PC-3 (cell line): Measurements from ENCODE around the gene ZSWIM8. TPM values are rescaled to one million over a fixed set of nuclear protein-coding genes. Genes with fewer than 3 reads are reported as not detected.

Experiments
- ATAC-seq: fragments of 200-7000 bp; cut with Tn5 transposase; 2 replicates; pipeline ENCODE4 v1.9.1; 2020; ENCODE audit warnings: mild to moderate bottlenecking, moderate library complexity
- BruUV-seq: library from RNA; stranded (reverse); fragments of 400-500 nt; replicated peaks from 2 replicates; lab custom pipeline; 2021; lab: Mats Ljungman, UMichigan
- CTCF ChIA-PET: fragments of 300-600 bp; sonication (Branson Sonifier 250); formaldehyde crosslinking; loops from one replicate; lab custom pipeline; 2022; ENCODE audit warnings: antibody characterized with exemption; lab: Charles Lee
- POLR2A ChIA-PET: fragments of 300-600 bp; sonication (Branson Sonifier 250); formaldehyde crosslinking; loops from one replicate; lab custom pipeline; 2022; ENCODE audit warnings: antibody characterized with exemption; ENCODE audit not compliant: unreplicated experiment; lab: Charles Lee
- DNase-seq: peaks from one replicate; pipeline ENCODE4 v3.0.0-alpha.2; 2015
- H2AFZ ChIP-seq: fragments of 300-600 bp; sonication (generic); 2 replicates; pipeline ENCODE4 v1.6.0; 2016; ENCODE audit warnings: antibody characterized with exemption, low read length
- H3F3A ChIP-seq: fragments of 300-600 bp; sonication (generic); one replicate; pipeline ENCODE4 v1.6.0; 2017; ENCODE audit warnings: antibody characterized with exemption, low read length, control low read depth, mild to moderate bottlenecking; ENCODE audit not compliant: unreplicated experiment
- H3K27ac ChIP-seq: fragments of 300-600 bp; sonication (generic); 2 replicates; pipeline ENCODE4 v1.5.1; 2016; ENCODE audit warnings: mild to moderate bottlenecking, low read length
- H3K27me3 ChIP-seq: fragments of 300-600 bp; sonication (generic); 2 replicates; pipeline ENCODE4 v1.6.1; 2016; ENCODE audit warnings: low read length, mixed read lengths
- H3K36me3 ChIP-seq: fragments of 300-600 bp; sonication (generic); 2 replicates; pipeline ENCODE4 v1.6.1; 2016; ENCODE audit warnings: low read depth, mixed run types, low read length, mixed read lengths
- H3K4me1 ChIP-seq: fragments of 300-600 bp; sonication (generic); 2 replicates; pipeline ENCODE4 v1.5.1; 2016; ENCODE audit warnings: low read length; ENCODE audit not compliant: insufficient read depth
- H3K4me2 ChIP-seq: fragments of 300-600 bp; sonication (generic); 2 replicates; pipeline ENCODE4 v1.6.0; 2016; ENCODE audit warnings: low read length
- H3K4me3 ChIP-seq: fragments of 300-600 bp; sonication (generic); 2 replicates; pipeline ENCODE4 v1.5.1; 2016; ENCODE audit warnings: mild to moderate bottlenecking, low read length, mixed read lengths
- H3K79me2 ChIP-seq: fragments of 300-600 bp; sonication (generic); 2 replicates; pipeline ENCODE4 v1.6.1; 2017; ENCODE audit warnings: low read length, mixed read lengths
- H3K9ac ChIP-seq: fragments of 300-600 bp; sonication (generic); 2 replicates; pipeline ENCODE4 v1.6.0; 2016; ENCODE audit warnings: mild to moderate bottlenecking, low read length
- H3K9me2 ChIP-seq: fragments of 300-600 bp; sonication (generic); replicated peaks from 2 replicates; pipeline ENCODE4 v1.6.1; 2016; ENCODE audit warnings: mixed run types, low read length, mixed read lengths
- H3K9me3 ChIP-seq: fragments of 300-600 bp; sonication (generic); 2 replicates; pipeline ENCODE4 v1.6.1; 2016; ENCODE audit warnings: low read length, mixed read lengths
- H4K20me1 ChIP-seq: fragments of 300-600 bp; sonication (generic); 2 replicates; pipeline ENCODE4 v1.6.1; 2016; ENCODE audit warnings: low read length, mixed read lengths
- EZH2 ChIP-seq: fragments of 300-600 bp; sonication (generic); IDR thresholded peaks from one replicate; pipeline ENCODE4 v1.6.1; 2017; ENCODE audit warnings: antibody characterized with exemption, mild to moderate bottlenecking, low read length; ENCODE audit not compliant: unreplicated experiment
- EZH2phosphoT487 ChIP-seq: fragments of 300-600 bp; sonication (generic); IDR thresholded peaks from 2 replicates; pipeline ENCODE4 v1.6.1; 2018; ENCODE audit warnings: mild to moderate bottlenecking, antibody characterized with exemption, low read length, borderline replicate concordance
- intact Hi-C: fragments of 100-400 bp; cut with micrococcal nuclease; formaldehyde crosslinking; loops from 2 replicates; pipeline ENCODE4 v1.9.0; 2023
- total RNA-seq: library from RNA; depleted of rRNA; stranded (reverse); fragments of >200 nt; gene quantifications from 2 replicates; pipeline ENCODE4 v1.2.3, GENCODE V29; 2014
- TF ChIP-seq, protein P1 (sequence below): fragments of 300-600 bp; sonication (generic); conservative IDR thresholded peaks from 2 replicates; pipeline ENCODE4 v1.5.1; 2017; ENCODE audit warnings: antibody characterized with exemption, low read depth, mild to moderate bottlenecking, low read length

The ZSWIM8 gene
- total RNA-seq, 1 experiment from 2014 or later = 152 TPM

DNA sequence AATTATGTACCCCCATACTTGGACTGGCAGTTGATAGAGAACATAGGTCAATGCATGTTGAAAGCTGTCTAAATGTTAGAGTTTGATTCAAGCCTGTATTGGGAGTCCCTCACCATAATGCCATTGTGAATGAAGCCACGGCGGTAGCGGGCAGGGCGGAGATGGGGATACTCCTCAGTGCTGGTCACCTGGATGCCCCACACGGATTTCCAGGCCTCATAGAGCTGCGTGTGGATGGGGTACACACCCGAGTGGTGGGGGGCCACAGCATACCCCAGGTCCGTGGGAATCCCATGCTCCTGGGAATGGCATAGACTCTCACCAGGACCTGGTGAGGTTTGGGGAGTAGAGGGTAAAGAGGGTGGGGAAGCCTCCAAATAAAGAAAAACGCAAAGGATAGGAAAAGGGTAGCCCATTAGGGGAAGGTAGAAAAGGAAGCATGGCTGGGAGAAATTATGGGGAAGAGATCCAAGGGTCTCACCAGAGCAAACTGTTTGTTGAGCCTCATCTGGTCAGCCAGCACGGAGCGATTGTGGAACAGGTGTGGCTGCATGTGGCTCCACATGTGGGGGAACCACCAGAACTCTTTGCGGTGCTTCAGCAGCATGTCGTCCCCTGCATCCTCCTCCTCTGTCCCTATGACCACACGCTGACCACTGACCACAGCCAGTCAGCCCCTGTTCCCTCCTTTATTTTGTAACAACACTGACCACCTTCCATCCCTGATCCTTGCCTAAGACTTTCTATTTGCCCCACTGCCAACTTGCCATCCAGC is 21.0 kb downstream of the ZSWIM8 start:
- ChIA-PET CTCF (no interaction called here), POLR2A (interaction anchor here (0.6 kb wide), 2 partner anchors 10 to 294 kb away, joined by 3 read pairs; no protein-coding TSS in a partner anchor)
- Histone ChIP-seq H3K79me2 (peaks cover 13% of the 10 kb centered on the region), H3K9ac (no peak overlapping the region), H3K36me3 (peaks cover 45% of the 10 kb centered on the region), H3K4me1 (peaks cover 4% of the 10 kb centered on the region), H2AFZ (no peak overlapping the region), H3K4me3 (no peak overlapping the region), H3K9me2 (no peaks in the 10 kb centered on the region), H3K27ac (no peak overlapping the region), H4K20me1 (no peaks in the 10 kb centered on the region), H3F3A (no peaks in the 10 kb centered on the region), H3K27me3 (no peaks in the 10 kb centered on the region), H3K9me3 (no peaks in the 10 kb centered on the region), H3K4me2 (no peak overlapping the region)
- DNase-seq (no peak), ATAC-seq (no peak)
- no TSS peak for BruUV-seq
- intact Hi-C loops = no loop called here
- TF ChIP-seq EZH2 (no peak), EZH2phosphoT487 (no peak)
- TF ChIP-seq, protein P1, sequence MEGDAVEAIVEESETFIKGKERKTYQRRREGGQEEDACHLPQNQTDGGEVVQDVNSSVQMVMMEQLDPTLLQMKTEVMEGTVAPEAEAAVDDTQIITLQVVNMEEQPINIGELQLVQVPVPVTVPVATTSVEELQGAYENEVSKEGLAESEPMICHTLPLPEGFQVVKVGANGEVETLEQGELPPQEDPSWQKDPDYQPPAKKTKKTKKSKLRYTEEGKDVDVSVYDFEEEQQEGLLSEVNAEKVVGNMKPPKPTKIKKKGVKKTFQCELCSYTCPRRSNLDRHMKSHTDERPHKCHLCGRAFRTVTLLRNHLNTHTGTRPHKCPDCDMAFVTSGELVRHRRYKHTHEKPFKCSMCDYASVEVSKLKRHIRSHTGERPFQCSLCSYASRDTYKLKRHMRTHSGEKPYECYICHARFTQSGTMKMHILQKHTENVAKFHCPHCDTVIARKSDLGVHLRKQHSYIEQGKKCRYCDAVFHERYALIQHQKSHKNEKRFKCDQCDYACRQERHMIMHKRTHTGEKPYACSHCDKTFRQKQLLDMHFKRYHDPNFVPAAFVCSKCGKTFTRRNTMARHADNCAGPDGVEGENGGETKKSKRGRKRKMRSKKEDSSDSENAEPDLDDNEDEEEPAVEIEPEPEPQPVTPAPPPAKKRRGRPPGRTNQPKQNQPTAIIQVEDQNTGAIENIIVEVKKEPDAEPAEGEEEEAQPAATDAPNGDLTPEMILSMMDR = no peak

DNA sequence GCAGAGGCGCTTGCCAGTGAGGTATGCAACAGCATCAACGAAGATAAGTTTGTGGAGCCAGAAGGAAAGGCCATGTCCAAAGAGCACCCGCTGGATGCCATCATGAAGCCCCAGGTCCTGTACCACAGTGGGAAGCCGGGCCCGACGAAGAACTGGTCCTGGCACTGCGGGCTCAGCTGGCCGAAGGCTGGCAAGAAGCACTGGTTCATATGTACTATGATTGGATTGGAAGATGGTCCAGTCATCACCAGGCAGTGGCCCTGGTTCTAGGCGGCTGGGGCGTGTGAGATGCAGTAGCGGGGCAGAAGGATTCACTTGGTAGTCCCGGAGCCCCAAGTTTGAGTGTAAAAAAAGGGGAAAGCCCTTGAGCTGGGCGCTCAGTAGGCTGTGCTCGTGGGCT is 22.1 kb downstream of the ZSWIM8 start:
- Histone ChIP-seq H3K9me3 (no peaks in the 10 kb centered on the region), H3K4me1 (peaks cover 4% of the 10 kb centered on the region), H3K9me2 (no peaks in the 10 kb centered on the region), H3K36me3 (peaks cover 34% of the 10 kb centered on the region), H4K20me1 (no peaks in the 10 kb centered on the region), H3K4me2 (no peak overlapping the region), H3K27me3 (no peaks in the 10 kb centered on the region), H3K4me3 (no peak overlapping the region), H3K79me2 (peaks cover 13% of the 10 kb centered on the region), H3F3A (peaks cover 3% of the 10 kb centered on the region), H3K27ac (no peak overlapping the region), H2AFZ (no peak overlapping the region), H3K9ac (no peak overlapping the region)
- DNase-seq (no peak), ATAC-seq (no peak)
- intact Hi-C loops = no loop called here
- TF ChIP-seq EZH2 = no peak
- no peak for TF ChIP-seq EZH2phosphoT487
- TF ChIP-seq, protein P1 = no peak
- CTCF ChIA-PET = no interaction called here
- BruUV-seq = no TSS peak
- POLR2A ChIA-PET = no interaction called here

DNA sequence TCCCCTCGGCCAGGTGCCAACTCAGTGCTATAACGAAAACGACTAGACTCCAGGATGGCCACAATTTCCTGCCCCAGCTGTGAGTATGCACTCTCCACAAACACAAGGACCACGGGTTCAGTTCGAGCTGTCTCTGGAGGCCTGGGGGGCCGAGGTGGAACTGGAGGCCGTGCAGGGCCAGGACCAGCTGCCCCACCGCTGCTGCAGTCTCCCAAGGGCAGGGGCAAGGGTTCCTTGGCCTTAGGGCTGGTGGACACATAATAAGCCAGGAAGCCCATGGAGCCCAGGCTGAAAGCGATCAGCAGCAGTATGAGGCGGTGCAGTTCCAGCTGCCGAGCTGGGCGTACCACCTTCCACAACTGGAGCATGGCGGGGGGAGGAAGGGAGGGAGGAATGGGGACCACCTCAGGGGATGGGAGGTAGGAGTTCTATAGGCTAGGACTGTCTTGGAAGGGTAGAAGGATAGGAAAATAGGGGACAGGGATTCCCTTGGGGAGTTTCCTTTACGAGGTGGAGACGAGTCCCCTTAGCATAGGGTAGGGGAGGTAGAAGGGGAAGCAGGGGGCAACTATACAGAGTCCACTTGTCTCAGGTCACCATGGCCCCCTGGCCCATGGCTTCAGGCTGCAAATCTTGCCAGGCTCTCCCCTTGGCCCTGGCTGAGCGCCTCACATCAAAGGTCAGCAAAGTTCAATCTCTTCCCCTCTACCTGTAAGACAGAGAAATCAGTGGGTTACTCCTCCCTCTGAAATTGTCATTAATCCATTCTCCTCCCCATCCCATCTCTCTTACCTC is 22.8 kb downstream of the ZSWIM8 start:
- Histone ChIP-seq H3K79me2 (peaks cover 13% of the 10 kb centered on the region), H3K27ac (no peak overlapping the region), H3K9ac (no peak overlapping the region), H3K27me3 (no peaks in the 10 kb centered on the region), H3K9me3 (no peaks in the 10 kb centered on the region), H3K9me2 (no peaks in the 10 kb centered on the region), H4K20me1 (no peaks in the 10 kb centered on the region), H3K4me2 (no peak overlapping the region), H3K36me3 (peaks cover 29% of the 10 kb centered on the region), H3K4me3 (no peak overlapping the region), H2AFZ (no peak overlapping the region), H3K4me1 (peaks cover 4% of the 10 kb centered on the region), H3F3A (peaks cover 10% of the 10 kb centered on the region)
- ATAC-seq (no peak), DNase-seq (no peak)
- BruUV-seq = no TSS peak
- intact Hi-C loops = no loop called here
- CTCF ChIA-PET = no interaction called here
- POLR2A ChIA-PET = interaction anchor here (1.0 kb wide), 1 partner anchor 36 kb away, joined by 11 read pairs; a partner anchor contains a TSS
- TF ChIP-seq EZH2phosphoT487 (no peak), EZH2 (no peak)
- TF ChIP-seq, protein P1 = no peak
